Mesenchymal stem cell (in vitro differentiated cells and primary cell): ENCODE results near the gene BMPER.
A peak's percentile ranks its signal among the peaks of the same experiment; 100 is the strongest.
"Not testable (repeated sequence)": the region's sequence is repeated elsewhere in the genome, so short reads cannot be mapped to it uniquely, and the experiment has no call there.

ENCODE experiments used
- DNase-seq: peaks from one replicate; pipeline ENCODE4 v3.0.0-alpha.2; 2013
- H2AFZ ChIP-seq: one replicate; pipeline ENCODE4 v1.6.1; 2013; ENCODE audit warnings: low read depth, mild to moderate bottlenecking, control low read depth, inconsistent platforms, low read length, moderate library complexity
- H2AK5ac ChIP-seq: 2 replicates; pipeline ENCODE4 v1.6.1; 2013; ENCODE audit warnings: low read length, moderate library complexity, mild to moderate bottlenecking, inconsistent platforms; ENCODE audit not compliant: severe bottlenecking
- H2BK120ac ChIP-seq: one replicate; pipeline ENCODE4 v1.6.1; 2013; ENCODE audit warnings: low read depth, mild to moderate bottlenecking, inconsistent platforms, low read length, moderate library complexity
- H2BK12ac ChIP-seq, 2 experiments: one replicate each; pipeline ENCODE4 v1.6.1; 2013; ENCODE audit warnings: inconsistent platforms in 2 of 2, low read length in 2 of 2, mild to moderate bottlenecking in 2 of 2, moderate library complexity in 2 of 2, control low read depth in 1 of 2
- H2BK15ac ChIP-seq: one replicate; pipeline ENCODE4 v1.6.1; 2013; ENCODE audit warnings: mild to moderate bottlenecking, low read depth, inconsistent platforms; ENCODE audit not compliant: poor library complexity, severe bottlenecking
- H2BK5ac ChIP-seq: 2 replicates; pipeline ENCODE4 v1.6.1; 2013; ENCODE audit warnings: low read depth, mild to moderate bottlenecking, low read length, control low read depth, inconsistent platforms; ENCODE audit not compliant: poor library complexity, severe bottlenecking
- H3K14ac ChIP-seq, 2 experiments: one replicate each; pipeline ENCODE4 v1.6.1; 2013; ENCODE audit warnings: inconsistent platforms in 2 of 2, low read length in 2 of 2, control low read depth in 1 of 2, mild to moderate bottlenecking in 1 of 2, moderate library complexity in 1 of 2
- H3K18ac ChIP-seq, 2 experiments: one replicate each; pipeline ENCODE4 v1.6.1; 2013; ENCODE audit warnings: inconsistent platforms in 2 of 2, low read length in 2 of 2, control low read depth in 1 of 2, low read depth in 1 of 2, mild to moderate bottlenecking in 1 of 2
- H3K23ac ChIP-seq, 2 experiments: one replicate each; pipeline ENCODE4 v1.6.1; 2013; ENCODE audit warnings: inconsistent platforms in 2 of 2, low read length in 2 of 2, mild to moderate bottlenecking in 2 of 2, moderate library complexity in 2 of 2, control low read depth in 1 of 2
- H3K27ac ChIP-seq: 2 replicates; pipeline ENCODE4 v1.5.1; 2013; ENCODE audit warnings: mild to moderate bottlenecking, moderate library complexity, low read length, control low read depth, inconsistent platforms; ENCODE audit not compliant: poor library complexity, severe bottlenecking
- H3K27me3 ChIP-seq, 2 experiments: 2 replicates each; pipeline versions ENCODE4 v1.6.1 to v1.7.0; 2013; ENCODE audit warnings: low read length in 2 of 2, mild to moderate bottlenecking in 2 of 2, moderate library complexity in 2 of 2, control low read depth in 1 of 2, inconsistent platforms in 1 of 2; ENCODE audit not compliant: control insufficient read depth in 1 of 2, insufficient read depth in 1 of 2
- H3K36me3 ChIP-seq, 2 experiments: 2 replicates each; pipeline versions ENCODE4 v1.6.1 to v1.7.0; 2013; ENCODE audit warnings: low read length in 2 of 2, control low read depth in 1 of 2, inconsistent platforms in 1 of 2, low read depth in 1 of 2, mild to moderate bottlenecking in 1 of 2; ENCODE audit not compliant: insufficient read depth in 2 of 2, control insufficient read depth in 1 of 2
- H3K4ac ChIP-seq, 2 experiments: one replicate each; pipeline ENCODE4 v1.6.1; 2013; ENCODE audit warnings: inconsistent platforms in 2 of 2, low read length in 2 of 2, mild to moderate bottlenecking in 2 of 2, moderate library complexity in 2 of 2, control low read depth in 1 of 2, low read depth in 1 of 2
- H3K4me1 ChIP-seq: 2 replicates; pipeline ENCODE4 v1.6.1; 2013; ENCODE audit warnings: low read depth, low read length, control low read depth; ENCODE audit not compliant: control insufficient read depth, insufficient read depth
- H3K4me2 ChIP-seq: 2 replicates; pipeline ENCODE4 v1.6.1; 2013; ENCODE audit warnings: low read length, mild to moderate bottlenecking, inconsistent platforms; ENCODE audit not compliant: poor library complexity, severe bottlenecking
- H3K4me3 ChIP-seq, 2 experiments: 2 replicates each; pipeline versions ENCODE4 v1.5.1 to v1.7.0; 2013; ENCODE audit warnings: low read length in 2 of 2, mild to moderate bottlenecking in 2 of 2, control low read depth in 1 of 2, low read depth in 1 of 2; ENCODE audit not compliant: insufficient read depth in 1 of 2
- H3K79me1 ChIP-seq: replicated peaks from 2 replicates; pipeline ENCODE4 v1.6.1; 2013; ENCODE audit warnings: mild to moderate bottlenecking, control low read depth, low read length, inconsistent platforms; ENCODE audit not compliant: poor library complexity, severe bottlenecking
- H3K9ac ChIP-seq: 2 replicates; pipeline ENCODE4 v1.7.0; 2013; ENCODE audit warnings: mild to moderate bottlenecking, low read length, moderate library complexity
- H3K9me3 ChIP-seq: 2 replicates; pipeline ENCODE4 v1.7.0; 2013; ENCODE audit warnings: mild to moderate bottlenecking, low read length; ENCODE audit not compliant: control insufficient read depth
- H4K8ac ChIP-seq: one replicate; pipeline ENCODE4 v1.6.1; 2013; ENCODE audit warnings: inconsistent platforms, mild to moderate bottlenecking, low read length, moderate library complexity
- H4K91ac ChIP-seq: one replicate; pipeline ENCODE4 v1.6.1; 2013; ENCODE audit warnings: mild to moderate bottlenecking, low read length, inconsistent platforms
- WGBS: methylation state at CpG from one replicate; pipeline ENCODE4 v1.1.7; 2013; ENCODE audit warnings: mixed read lengths; 5-methylcytosine and 5-hydroxymethylcytosine counted together

The BMPER gene

DNA sequence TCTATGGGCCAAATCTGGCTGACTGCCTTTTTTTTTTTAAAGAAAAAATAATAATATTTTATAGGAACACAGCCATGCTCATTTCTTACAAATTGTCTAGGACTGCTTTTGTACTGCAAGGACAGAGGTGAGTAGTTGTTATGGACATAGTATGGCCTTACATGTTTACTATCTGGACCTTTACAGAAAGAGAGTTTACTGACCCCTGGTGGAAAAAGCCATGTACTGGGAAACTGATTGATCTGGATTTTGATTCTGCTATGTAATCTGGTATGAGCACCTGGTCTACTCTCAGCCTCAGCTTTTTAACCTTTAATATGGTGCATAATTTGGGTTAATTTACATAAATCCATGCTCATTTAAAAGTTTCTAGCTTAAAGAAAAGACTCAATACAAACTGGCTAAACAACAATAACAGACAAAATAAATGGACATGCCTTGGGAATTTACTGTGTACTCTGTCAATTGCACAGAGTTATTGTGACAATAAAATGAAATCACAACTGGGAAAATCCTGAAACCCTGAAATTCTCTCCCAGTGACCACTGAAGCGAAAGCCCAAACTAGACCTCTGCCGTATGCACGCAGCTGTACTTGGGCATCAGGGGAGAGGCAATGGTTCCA, 260.7 kb downstream of the BMPER start:
- WGBS, result 95% methylated on average over 3 of the region's 3 CpGs
- Histone ChIP-seq H2BK5ac (no peak overlapping the region), H2BK15ac (no peak overlapping the region), H3K27ac (no peak overlapping the region), H3K36me3 (no peaks in the 10 kb centered on the region), H3K4me2 (no peak overlapping the region), H2BK120ac (no peak overlapping the region), H2AFZ (no peak overlapping the region), H3K18ac (no peak overlapping the region), H2BK12ac (no peak overlapping the region), H2AK5ac (no peak overlapping the region), H3K9ac (peak overlapping the region; percentile 52), H3K4me1 (no peaks in the 10 kb centered on the region), H3K79me1 (no peaks in the 10 kb centered on the region), H3K9me3 (no peaks in the 10 kb centered on the region), H3K27me3 (no peaks in the 10 kb centered on the region), H4K8ac (no peak overlapping the region), H3K4me3 (no peak overlapping the region), H3K14ac (no peak overlapping the region), H4K91ac (no peak overlapping the region), H3K4ac (no peak overlapping the region), H3K23ac (no peak overlapping the region)
- DNase-seq, result peak; percentile 65

DNA sequence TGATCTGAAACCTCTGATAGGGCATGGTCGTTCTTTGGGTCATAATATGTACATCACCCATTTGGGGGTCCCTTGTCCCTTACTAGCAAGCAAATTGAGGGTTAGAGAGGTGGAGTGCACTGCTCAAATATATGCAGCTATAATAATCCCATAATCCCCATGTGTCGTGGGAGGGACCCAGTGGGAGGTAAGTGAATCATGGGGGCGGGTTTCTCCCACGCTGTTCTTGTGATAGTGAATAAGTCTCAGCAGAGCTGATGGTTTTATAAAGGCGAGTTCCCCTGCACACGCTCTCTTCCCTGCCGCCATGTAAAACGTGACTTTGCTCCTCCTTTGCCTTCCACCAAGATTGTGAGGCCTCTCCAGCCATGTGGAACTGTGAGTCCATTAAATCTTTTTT, 262.7 kb downstream of the BMPER start:
- H3K23ac ChIP-seq, result no peak overlapping the region
- no peak overlapping the region for H4K8ac ChIP-seq
- H3K4me1 ChIP-seq, result no peaks in the 10 kb centered on the region

DNA sequence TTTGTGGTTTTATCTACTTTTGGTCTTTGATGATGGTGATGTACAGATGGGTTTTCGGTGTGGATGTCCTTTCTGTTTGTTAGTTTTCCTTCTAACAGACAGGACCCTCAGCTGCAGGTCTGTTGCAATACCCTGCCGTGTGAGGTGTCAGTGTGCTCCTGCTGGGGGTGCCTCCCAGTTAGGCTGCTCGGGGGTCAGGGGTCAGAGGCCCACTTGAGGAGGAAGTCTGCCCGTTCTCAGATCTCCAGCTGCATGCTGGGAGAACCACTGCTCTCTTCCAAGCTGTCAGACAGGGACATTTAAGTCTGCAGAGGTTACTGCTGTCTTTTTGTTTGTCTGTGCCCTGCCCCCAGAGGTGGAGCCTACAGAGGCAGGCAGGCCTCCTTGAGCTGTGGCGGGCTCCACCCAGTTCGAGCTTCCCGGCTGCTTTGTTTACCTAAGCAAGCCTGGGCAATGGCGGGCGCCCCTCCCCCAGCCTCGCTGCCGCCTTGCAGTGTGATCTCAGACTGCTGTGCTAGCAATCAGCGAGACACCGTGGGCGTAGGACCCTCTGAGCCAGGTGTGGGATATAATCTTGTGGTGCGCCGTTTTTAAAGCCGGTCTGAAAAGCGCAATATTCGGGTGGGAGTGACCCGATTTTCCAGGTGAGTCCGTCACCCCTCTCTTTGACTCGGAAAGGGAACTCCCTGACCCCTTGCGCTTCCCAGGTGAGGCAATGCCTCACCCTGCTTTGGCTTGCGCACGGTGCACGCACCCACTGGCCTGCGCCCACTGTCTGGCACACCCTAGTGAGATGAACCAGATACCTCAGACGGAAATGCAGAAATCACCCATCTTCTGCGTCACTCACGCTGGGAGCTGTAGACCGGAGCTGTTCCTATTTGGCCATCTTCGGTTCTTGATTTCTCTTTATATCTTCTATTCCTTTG, 269.6 kb downstream of the BMPER start:
- H3K4ac ChIP-seq, H2BK120ac ChIP-seq, H2AK5ac ChIP-seq, H3K4me2 ChIP-seq, H3K23ac ChIP-seq, H2BK5ac ChIP-seq, H2BK15ac ChIP-seq, H3K27ac ChIP-seq, H2BK12ac ChIP-seq, H3K4me3 ChIP-seq, H2AFZ ChIP-seq, H3K79me1 ChIP-seq, H3K4me1 ChIP-seq, H3K36me3 ChIP-seq, H3K14ac ChIP-seq, DNase-seq, H3K27me3 ChIP-seq, H3K9me3 ChIP-seq, H3K9ac ChIP-seq: not testable (repeated sequence)
- WGBS, result 70% methylated on average over 26 of the region's 32 CpGs
- H4K8ac ChIP-seq, result peak overlapping the region; percentile 80
- H3K18ac ChIP-seq, result peak overlapping the region; percentile 33 to 52
- H4K91ac ChIP-seq, result peak overlapping the region; percentile 75

More for the DNA sequence above, 262.7 kb downstream of the BMPER start:
- H2BK120ac ChIP-seq, result no peak overlapping the region
- H3K27me3 ChIP-seq, result no peaks in the 10 kb centered on the region
- H3K36me3 ChIP-seq, result no peaks in the 10 kb centered on the region
- H3K4ac ChIP-seq, result no peak overlapping the region
- H3K4me3 ChIP-seq, result no peak overlapping the region
- no peak overlapping the region for H2AFZ ChIP-seq
- H4K91ac ChIP-seq, result no peak overlapping the region
- no peak overlapping the region for H3K9ac ChIP-seq
- no peak overlapping the region for H2BK15ac ChIP-seq
- H2BK12ac ChIP-seq, result no peak overlapping the region
- no peak for DNase-seq
- no peaks in the 10 kb centered on the region for H3K9me3 ChIP-seq
- no peak overlapping the region for H2BK5ac ChIP-seq
- H2AK5ac ChIP-seq, result no peak overlapping the region
- 92% methylated on average over 8 of the region's 8 CpGs for WGBS
- H3K14ac ChIP-seq, result no peak overlapping the region
- H3K27ac ChIP-seq, result no peak overlapping the region
- H3K4me2 ChIP-seq, result no peak overlapping the region
- no peaks in the 10 kb centered on the region for H3K79me1 ChIP-seq
- no peak overlapping the region for H3K18ac ChIP-seq

DNA sequence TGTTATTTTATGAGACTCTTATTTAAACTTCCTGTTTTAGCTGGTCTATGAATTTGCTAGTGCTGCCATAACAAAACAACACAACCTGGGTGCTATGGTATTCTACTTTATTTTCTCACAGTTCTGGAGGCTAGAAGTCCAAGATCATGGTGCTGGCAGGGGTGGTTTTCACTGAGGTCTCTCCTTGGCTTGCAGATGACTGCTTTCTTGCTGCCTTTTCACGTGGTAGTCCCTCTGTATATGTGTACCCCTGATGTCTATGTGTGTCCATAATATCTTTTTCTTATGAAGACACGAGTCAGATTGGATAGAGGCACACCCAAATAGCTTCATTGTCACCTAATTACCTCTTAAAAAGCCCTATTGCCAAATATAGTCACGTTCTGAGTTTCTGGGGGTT, 270.5 kb downstream of the BMPER start:
- H3K4me3 ChIP-seq, result no peak overlapping the region
- H2BK15ac ChIP-seq, result no peak overlapping the region
- no peak overlapping the region for H3K4ac ChIP-seq
- no peak overlapping the region for H3K27ac ChIP-seq
- H3K36me3 ChIP-seq, result no peaks in the 10 kb centered on the region
- no peak overlapping the region for H4K8ac ChIP-seq
- H3K23ac ChIP-seq, result no peak overlapping the region
- H2BK120ac ChIP-seq, result no peak overlapping the region
- H3K14ac ChIP-seq, result no peak overlapping the region
- H2AK5ac ChIP-seq, result no peak overlapping the region
- H2BK12ac ChIP-seq, result no peak overlapping the region
- H3K27me3 ChIP-seq, result no peaks in the 10 kb centered on the region
- H2AFZ ChIP-seq, result no peak overlapping the region
- H4K91ac ChIP-seq, result no peak overlapping the region
- H3K9me3 ChIP-seq, result no peaks in the 10 kb centered on the region
- H3K4me1 ChIP-seq, result no peaks in the 10 kb centered on the region
- no peak overlapping the region for H3K9ac ChIP-seq
- no peak overlapping the region for H3K4me2 ChIP-seq
- H3K79me1 ChIP-seq, result no peaks in the 10 kb centered on the region
- 83% methylated on average over 1 of the region's 3 CpGs for WGBS
- no peak overlapping the region for H3K18ac ChIP-seq
- no peak overlapping the region for H2BK5ac ChIP-seq
- no peak for DNase-seq
